K562 (cell line): ENCODE measurements around the gene CETN1. TPM values are rescaled to one million over a fixed set of nuclear protein-coding genes. Genes with fewer than 3 reads are reported as not detected.

ENCODE experiments used
- GTF2A2 ChIP-seq: IDR thresholded peaks from 2 replicates; pipeline ENCODE4 v1.6.1; 2016; ENCODE audit warnings: mild to moderate bottlenecking, missing genetic modification characterization, missing compliant biosample characterization
- HDGF ChIP-seq: fragments of 450-650 bp; IDR thresholded peaks from 2 replicates; pipeline ENCODE4 v1.6.1; 2016
- MBD2 ChIP-seq: sonication (generic); IDR thresholded peaks from 2 replicates; pipeline ENCODE4 v1.6.1; 2016; ENCODE audit warnings: low read depth, borderline replicate concordance
- MCM5 ChIP-seq: fragments of 450-650 bp; IDR thresholded peaks from 2 replicates; pipeline ENCODE4 v1.6.1; 2016; ENCODE audit warnings: low read depth
- MED1 ChIP-seq: sonication (generic); formaldehyde crosslinking; IDR thresholded peaks from 2 replicates; pipeline ENCODE4 v1.8.1; 2023; ENCODE audit warnings: missing genetic modification reagents, borderline replicate concordance
- NONO ChIP-seq, 2 experiments: fragments of 200-400 bp in 1 of 2; fragments of 450-650 bp in 1 of 2; formaldehyde crosslinking in 1 of 2; IDR thresholded peaks; 2 replicates each; pipeline ENCODE4 v1.6.1; 2017; ENCODE audit warnings: low read depth in 2 of 2, mild to moderate bottlenecking in 2 of 2, moderate library complexity in 2 of 2, low read length in 1 of 2
- NR2C1 ChIP-seq, 2 experiments: fragments of 450-650 bp; IDR thresholded peaks; 2 replicates each; pipeline ENCODE4 v1.6.1; 2017; ENCODE audit warnings: mild to moderate bottlenecking in 2 of 2, antibody characterized with exemption in 1 of 2, inconsistent platforms in 1 of 2, missing compliant biosample characterization in 1 of 2, missing genetic modification characterization in 1 of 2
- PURB ChIP-seq: sonication (generic); formaldehyde crosslinking; IDR thresholded peaks from 2 replicates; pipeline ENCODE4 v1.9.0; 2021; ENCODE audit warnings: low read depth, mild to moderate bottlenecking, missing genetic modification reagents
- RBM34 ChIP-seq: fragments of 200-400 bp; formaldehyde crosslinking; IDR thresholded peaks from 2 replicates; pipeline ENCODE4 v1.6.1; 2018; ENCODE audit warnings: low read length, borderline replicate concordance; ENCODE audit not compliant: insufficient read depth
- SMAD1 ChIP-seq: fragments of 150-350 bp; IDR thresholded peaks from 2 replicates; pipeline ENCODE4 v1.6.1; 2014; ENCODE audit warnings: low read length, low read depth; ENCODE audit not compliant: partially characterized antibody
- TAF9B ChIP-seq: fragments of 450-650 bp; IDR thresholded peaks from 2 replicates; pipeline ENCODE4 v1.6.1; 2018; ENCODE audit warnings: mild to moderate bottlenecking; ENCODE audit not compliant: partially characterized antibody
- U2AF2 ChIP-seq: fragments of 200-400 bp; formaldehyde crosslinking; optimal IDR thresholded peaks from 2 replicates; pipeline ENCODE3; 2017; ENCODE audit warnings: low read depth, mild to moderate bottlenecking, low read length
- YY1 ChIP-seq, 3 experiments: IDR thresholded peaks; 2 replicates each; pipeline ENCODE4 v1.6.1; 2011; ENCODE audit warnings: low read length in 2 of 3, mild to moderate bottlenecking in 2 of 3, moderate library complexity in 2 of 3, borderline replicate concordance in 1 of 3, control low read depth in 1 of 3, low read depth in 1 of 3; ENCODE audit not compliant: insufficient read depth in 3 of 3, insufficient replicate concordance in 2 of 3, control insufficient read depth in 1 of 3, insufficient read length in 1 of 3; ENCODE audit errors: extremely low read depth in 1 of 3
- ZFP36 ChIP-seq: fragments of 150-350 bp; IDR thresholded peaks from 2 replicates; pipeline ENCODE4 v1.6.1; 2018; ENCODE audit warnings: low read length, low read depth; ENCODE audit not compliant: partially characterized antibody
- ZNF140 ChIP-seq: fragments of 250-450 bp; sonication (Bioruptor Pico); IDR thresholded peaks from 2 replicates; pipeline ENCODE4 v1.8.0; 2021; ENCODE audit warnings: moderate library complexity, mild to moderate bottlenecking, inconsistent platforms
- ZNF253 ChIP-seq: fragments of 250-450 bp; sonication (Bioruptor Pico); conservative IDR thresholded peaks from 2 replicates; pipeline ENCODE4 v1.6.1; 2021; ENCODE audit warnings: mild to moderate bottlenecking
- polyA plus RNA-seq, 8 experiments: library from polyadenylated mRNA; depleted of rRNA in 4 of 8; stranded (reverse) in 5 of 8; unstranded in 3 of 8; fragments of >200 nt; fragmentation: Nextera tagmentation in 2 of 8; fragmentation: Illumina TruSeq in 1 of 8; extraction: Ambion mirVana in 2 of 8; extraction: Trizol in 1 of 8; gene quantifications; 2 replicates each; pipeline versions ENCODE4 v1.2.1 to v1.2.3, GENCODE V29; 2011 to 2014; ENCODE audit warnings: inconsistent platforms in 1 of 8, missing spikeins in 1 of 8
- total RNA-seq, 7 experiments: library from RNA; depleted of rRNA in 6 of 7; stranded (reverse); fragments of >200 nt in 6 of 7; fragmentation: Illumina TruSeq in 2 of 7; extraction: Trizol in 2 of 7; gene quantifications; 2 replicates each; pipeline versions ENCODE4 v1.2.1 to v1.2.3, GENCODE V29; 2011 to 2021; ENCODE audit warnings: low replicate concordance in 1 of 7
- TF ChIP-seq, protein P1 (sequence below), 2 experiments: fragments of 450-650 bp; formaldehyde crosslinking in 1 of 2; IDR thresholded peaks; 2 replicates each; pipeline versions ENCODE4 v1.4.0 to v1.6.1; 2014 to 2020; ENCODE audit warnings: mild to moderate bottlenecking in 2 of 2, borderline replicate concordance in 1 of 2, low read depth in 1 of 2
- TF ChIP-seq, protein P2 (sequence below): fragments of 250-450 bp; sonication (Bioruptor Pico); IDR thresholded peaks from 2 replicates; pipeline ENCODE4 v1.8.0; 2021; ENCODE audit warnings: moderate library complexity, mild to moderate bottlenecking, inconsistent platforms
- TF ChIP-seq, protein P3 (sequence below): sonication (generic); formaldehyde crosslinking; IDR thresholded peaks from 2 replicates; pipeline ENCODE4 v1.8.0; 2022; ENCODE audit warnings: mild to moderate bottlenecking, low read depth, missing genetic modification reagents

CETN1 gene
- total and polyA plus RNA-seq, 9 of the 15 experiments (the other 6 are each of a cell fraction or from before 2014, with no cell fraction given) = 0.07 to 0.34 (median 0.19) TPM; not detected in 3

DNA sequence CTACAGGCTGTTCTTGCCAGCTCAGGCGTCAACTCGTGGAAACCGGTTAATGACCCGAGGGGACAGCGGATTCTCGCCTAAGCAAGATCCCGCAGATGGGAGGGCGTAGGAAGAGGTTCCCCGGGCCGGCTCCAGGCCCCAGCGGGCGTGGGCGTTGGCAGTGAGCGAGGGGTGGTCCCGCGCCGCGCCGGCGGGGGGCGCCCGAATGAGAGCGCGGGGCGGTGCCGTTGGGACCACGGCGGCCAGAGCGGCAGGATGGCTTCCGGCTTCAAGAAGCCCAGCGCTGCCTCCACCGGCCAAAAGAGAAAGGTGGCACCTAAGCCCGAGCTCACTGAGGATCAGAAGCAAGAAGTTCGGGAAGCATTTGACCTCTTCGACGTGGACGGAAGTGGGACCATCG lies at the start of gene CETN1 (continued):
- TF ChIP-seq, protein P1, sequence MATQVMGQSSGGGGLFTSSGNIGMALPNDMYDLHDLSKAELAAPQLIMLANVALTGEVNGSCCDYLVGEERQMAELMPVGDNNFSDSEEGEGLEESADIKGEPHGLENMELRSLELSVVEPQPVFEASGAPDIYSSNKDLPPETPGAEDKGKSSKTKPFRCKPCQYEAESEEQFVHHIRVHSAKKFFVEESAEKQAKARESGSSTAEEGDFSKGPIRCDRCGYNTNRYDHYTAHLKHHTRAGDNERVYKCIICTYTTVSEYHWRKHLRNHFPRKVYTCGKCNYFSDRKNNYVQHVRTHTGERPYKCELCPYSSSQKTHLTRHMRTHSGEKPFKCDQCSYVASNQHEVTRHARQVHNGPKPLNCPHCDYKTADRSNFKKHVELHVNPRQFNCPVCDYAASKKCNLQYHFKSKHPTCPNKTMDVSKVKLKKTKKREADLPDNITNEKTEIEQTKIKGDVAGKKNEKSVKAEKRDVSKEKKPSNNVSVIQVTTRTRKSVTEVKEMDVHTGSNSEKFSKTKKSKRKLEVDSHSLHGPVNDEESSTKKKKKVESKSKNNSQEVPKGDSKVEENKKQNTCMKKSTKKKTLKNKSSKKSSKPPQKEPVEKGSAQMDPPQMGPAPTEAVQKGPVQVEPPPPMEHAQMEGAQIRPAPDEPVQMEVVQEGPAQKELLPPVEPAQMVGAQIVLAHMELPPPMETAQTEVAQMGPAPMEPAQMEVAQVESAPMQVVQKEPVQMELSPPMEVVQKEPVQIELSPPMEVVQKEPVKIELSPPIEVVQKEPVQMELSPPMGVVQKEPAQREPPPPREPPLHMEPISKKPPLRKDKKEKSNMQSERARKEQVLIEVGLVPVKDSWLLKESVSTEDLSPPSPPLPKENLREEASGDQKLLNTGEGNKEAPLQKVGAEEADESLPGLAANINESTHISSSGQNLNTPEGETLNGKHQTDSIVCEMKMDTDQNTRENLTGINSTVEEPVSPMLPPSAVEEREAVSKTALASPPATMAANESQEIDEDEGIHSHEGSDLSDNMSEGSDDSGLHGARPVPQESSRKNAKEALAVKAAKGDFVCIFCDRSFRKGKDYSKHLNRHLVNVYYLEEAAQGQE (IDR thresholded peaks at IDR 0.05; ENCODE audit: borderline replicate concordance) = peak; percentile 50; the same call in 1 of the 2 replicates
- TF ChIP-seq, protein P1 (CRISPR knock-in tag; IDR thresholded peaks at IDR 0.05; ENCODE audit: low read depth) = no peak
- no peak for TF ChIP-seq GTF2A2 (tag)
- TF ChIP-seq MBD2 = no peak
- no peak for TF ChIP-seq U2AF2
- TF ChIP-seq NONO (IDR thresholded peaks at IDR 0.05; ENCODE audit: low read depth in 2 of 2, low read length in 1 of 2) = no peak
- no peak for TF ChIP-seq ZNF140 (CRISPR knock-in tag)
- TF ChIP-seq RBM34 = no peak
- no peak for TF ChIP-seq MED1
- no peak for TF ChIP-seq SMAD1
- no peak for TF ChIP-seq NR2C1 (IDR thresholded peaks at IDR 0.05)
- TF ChIP-seq NR2C1 (tag; IDR thresholded peaks at IDR 0.05) = no peak
- TF ChIP-seq TAF9B = no peak
- TF ChIP-seq ZNF253 (CRISPR knock-in tag) = no peak
- peak; percentile 12 for TF ChIP-seq ZFP36
- TF ChIP-seq PURB = no peak
- TF ChIP-seq, protein P2, sequence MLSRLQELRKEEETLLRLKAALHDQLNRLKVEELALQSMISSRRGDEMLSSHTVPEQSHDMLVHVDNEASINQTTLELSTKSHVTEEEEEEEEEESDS (CRISPR knock-in tag) = no peak
- TF ChIP-seq YY1 (IDR thresholded peaks at IDR 0.05; ENCODE audit: borderline replicate concordance in 1 of 3, control insufficient read depth in 1 of 3, extremely low read depth in 1 of 3, insufficient read depth in 3 of 3, insufficient read length in 1 of 3, insufficient replicate concordance in 2 of 3, low read depth in 1 of 3, low read length in 2 of 3) = peak in 1 of 3 experiments; percentile 37
- TF ChIP-seq, protein P3, sequence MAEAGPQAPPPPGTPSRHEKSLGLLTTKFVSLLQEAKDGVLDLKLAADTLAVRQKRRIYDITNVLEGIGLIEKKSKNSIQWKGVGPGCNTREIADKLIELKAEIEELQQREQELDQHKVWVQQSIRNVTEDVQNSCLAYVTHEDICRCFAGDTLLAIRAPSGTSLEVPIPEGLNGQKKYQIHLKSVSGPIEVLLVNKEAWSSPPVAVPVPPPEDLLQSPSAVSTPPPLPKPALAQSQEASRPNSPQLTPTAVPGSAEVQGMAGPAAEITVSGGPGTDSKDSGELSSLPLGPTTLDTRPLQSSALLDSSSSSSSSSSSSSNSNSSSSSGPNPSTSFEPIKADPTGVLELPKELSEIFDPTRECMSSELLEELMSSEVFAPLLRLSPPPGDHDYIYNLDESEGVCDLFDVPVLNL (CRISPR knock-in tag) = no peak
- TF ChIP-seq HDGF = no peak
- TF ChIP-seq MCM5 = no peak
